DOHH2 (cell line): ENCODE measurements around the gene LPIN3.

Experiments
- H3F3A ChIP-seq: fragments of 200-600 bp; sonication (generic), shearing (Covaris generic); 2 replicates; pipeline ENCODE4 v1.6.0; 2016; ENCODE audit warnings: antibody characterized with exemption, mild to moderate bottlenecking; ENCODE audit not compliant: control insufficient read depth, insufficient read depth
- H3K27ac ChIP-seq: fragments of 200-600 bp; sonication (generic); 2 replicates; pipeline ENCODE4 v1.5.1; 2014; ENCODE audit warnings: low read depth, mild to moderate bottlenecking, low read length, moderate library complexity
- H3K27me3 ChIP-seq: fragments of 200-600 bp; sonication (generic); 2 replicates; pipeline ENCODE4 v1.6.1; 2014; ENCODE audit warnings: mild to moderate bottlenecking, low read length, mixed read lengths; ENCODE audit not compliant: control insufficient read depth
- H3K36me3 ChIP-seq: fragments of 200-600 bp; sonication (generic); 2 replicates; pipeline ENCODE4 v1.6.1; 2014; ENCODE audit warnings: mild to moderate bottlenecking, low read length, moderate library complexity, mixed read lengths; ENCODE audit not compliant: control insufficient read depth
- H3K4me1 ChIP-seq: fragments of 200-600 bp; sonication (generic); 2 replicates; pipeline ENCODE4 v1.6.1; 2014; ENCODE audit warnings: mild to moderate bottlenecking, low read length, mixed read lengths; ENCODE audit not compliant: control insufficient read depth
- H3K4me2 ChIP-seq: fragments of 200-600 bp; sonication (generic); 2 replicates; pipeline ENCODE4 v1.6.0; 2014; ENCODE audit warnings: mild to moderate bottlenecking, low read length, moderate library complexity
- H3K4me3 ChIP-seq: fragments of 200-600 bp; sonication (generic); 2 replicates; pipeline ENCODE4 v1.5.1; 2014; ENCODE audit warnings: mild to moderate bottlenecking, low read length, mixed read lengths
- H3K79me2 ChIP-seq: fragments of 200-600 bp; sonication (generic); 2 replicates; pipeline ENCODE4 v1.6.1; 2014; ENCODE audit warnings: mild to moderate bottlenecking, low read length, mixed read lengths; ENCODE audit not compliant: control insufficient read depth
- H3K9me2 ChIP-seq: fragments of 200-600 bp; sonication (generic); replicated peaks from 2 replicates; pipeline ENCODE4 v1.6.1; 2014; ENCODE audit warnings: mild to moderate bottlenecking, low read length, mixed read lengths; ENCODE audit not compliant: control insufficient read depth
- H3K9me3 ChIP-seq: fragments of 200-600 bp; sonication (generic); 2 replicates; pipeline ENCODE4 v1.6.1; 2014; ENCODE audit warnings: antibody characterized with exemption, low read length, mixed read lengths; ENCODE audit not compliant: control insufficient read depth, insufficient read depth
- H4K20me1 ChIP-seq: fragments of 200-600 bp; sonication (generic); 2 replicates; pipeline ENCODE4 v1.6.0; 2014; ENCODE audit warnings: low read depth, mild to moderate bottlenecking, antibody characterized with exemption, low read length, moderate library complexity; ENCODE audit not compliant: control insufficient read depth, insufficient read depth
- EZH2phosphoT487 ChIP-seq: fragments of 200-600 bp; sonication (generic); IDR thresholded peaks from 2 replicates; pipeline ENCODE4 v1.6.1; 2017; ENCODE audit warnings: borderline replicate concordance, mild to moderate bottlenecking, antibody characterized with exemption, low read length, moderate library complexity, mixed read lengths
- TF ChIP-seq, protein P1 (sequence below): fragments of 200-600 bp; sonication (generic); IDR thresholded peaks from one replicate; pipeline ENCODE4 v1.5.1; 2014; ENCODE audit warnings: antibody characterized with exemption, mild to moderate bottlenecking, low read depth, low read length; ENCODE audit not compliant: poor library complexity, severe bottlenecking

LPIN3 gene

GRCh38 chr20:41314386-41314785 is 26.2 kb upstream of the LPIN3 start:
- H3K9me2 ChIP-seq: no peaks in the 10 kb centered on the region
- no peaks in the 10 kb centered on the region for H3K9me3 ChIP-seq
- H3K36me3 ChIP-seq: peaks cover 5% of the 10 kb centered on the region
- H3K4me1 ChIP-seq: peaks cover 22% of the 10 kb centered on the region
- H3K4me3 ChIP-seq: no peak overlapping the region
- TF ChIP-seq EZH2phosphoT487: no peak
- TF ChIP-seq, protein P1, sequence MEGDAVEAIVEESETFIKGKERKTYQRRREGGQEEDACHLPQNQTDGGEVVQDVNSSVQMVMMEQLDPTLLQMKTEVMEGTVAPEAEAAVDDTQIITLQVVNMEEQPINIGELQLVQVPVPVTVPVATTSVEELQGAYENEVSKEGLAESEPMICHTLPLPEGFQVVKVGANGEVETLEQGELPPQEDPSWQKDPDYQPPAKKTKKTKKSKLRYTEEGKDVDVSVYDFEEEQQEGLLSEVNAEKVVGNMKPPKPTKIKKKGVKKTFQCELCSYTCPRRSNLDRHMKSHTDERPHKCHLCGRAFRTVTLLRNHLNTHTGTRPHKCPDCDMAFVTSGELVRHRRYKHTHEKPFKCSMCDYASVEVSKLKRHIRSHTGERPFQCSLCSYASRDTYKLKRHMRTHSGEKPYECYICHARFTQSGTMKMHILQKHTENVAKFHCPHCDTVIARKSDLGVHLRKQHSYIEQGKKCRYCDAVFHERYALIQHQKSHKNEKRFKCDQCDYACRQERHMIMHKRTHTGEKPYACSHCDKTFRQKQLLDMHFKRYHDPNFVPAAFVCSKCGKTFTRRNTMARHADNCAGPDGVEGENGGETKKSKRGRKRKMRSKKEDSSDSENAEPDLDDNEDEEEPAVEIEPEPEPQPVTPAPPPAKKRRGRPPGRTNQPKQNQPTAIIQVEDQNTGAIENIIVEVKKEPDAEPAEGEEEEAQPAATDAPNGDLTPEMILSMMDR: no peak
- no peaks in the 10 kb centered on the region for H3K27me3 ChIP-seq
- no peaks in the 10 kb centered on the region for H4K20me1 ChIP-seq
- peaks cover 51% of the 10 kb centered on the region for H3K79me2 ChIP-seq
- H3K27ac ChIP-seq: no peak overlapping the region
- H3F3A ChIP-seq: peaks cover 5% of the 10 kb centered on the region
- no peak overlapping the region for H3K4me2 ChIP-seq

DNA sequence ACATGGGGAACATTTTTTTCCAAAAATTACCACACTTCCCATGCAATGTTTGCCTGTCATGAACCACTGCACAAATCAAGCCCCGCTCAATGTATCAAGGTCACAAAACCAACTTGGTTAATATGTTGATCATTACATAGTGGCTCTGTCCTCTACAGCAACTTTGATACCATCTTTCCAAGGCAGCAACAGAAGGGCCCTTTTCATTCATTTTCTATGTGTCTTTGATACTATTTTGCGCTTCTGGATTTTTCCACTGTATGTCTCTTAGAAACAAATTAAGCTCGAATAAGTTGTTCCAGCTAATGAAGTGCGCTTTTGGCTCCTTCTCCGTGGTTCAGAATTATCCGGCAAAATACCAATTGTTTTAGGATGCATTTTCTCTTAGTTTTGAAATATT is 24.6 kb upstream of the LPIN3 start:
- peaks cover 46% of the 10 kb centered on the region for H3K79me2 ChIP-seq
- H3K9me3 ChIP-seq: no peaks in the 10 kb centered on the region
- TF ChIP-seq, protein P1: no peak
- no peak for TF ChIP-seq EZH2phosphoT487
- H3K4me3 ChIP-seq: peak overlapping the region; percentile 91
- peaks cover 5% of the 10 kb centered on the region for H3F3A ChIP-seq
- H3K36me3 ChIP-seq: peaks cover 5% of the 10 kb centered on the region
- peaks cover 22% of the 10 kb centered on the region for H3K4me1 ChIP-seq
- no peaks in the 10 kb centered on the region for H4K20me1 ChIP-seq
- peak overlapping the region; percentile 98 for H3K4me2 ChIP-seq
- H3K9me2 ChIP-seq: no peaks in the 10 kb centered on the region
- no peaks in the 10 kb centered on the region for H3K27me3 ChIP-seq
- H3K27ac ChIP-seq: no peak overlapping the region

GRCh38 chr20:41316602-41317545 is 23.7 kb upstream of the LPIN3 start:
- H3K79me2 ChIP-seq: peaks cover 43% of the 10 kb centered on the region
- H3K9me2 ChIP-seq: no peaks in the 10 kb centered on the region
- peak overlapping the region; percentile 98 for H3K4me2 ChIP-seq
- H3F3A ChIP-seq: peaks cover 5% of the 10 kb centered on the region
- peak overlapping the region; percentile 32 for H3K27ac ChIP-seq
- H3K4me3 ChIP-seq: peak overlapping the region; percentile 91
- no peaks in the 10 kb centered on the region for H4K20me1 ChIP-seq
- TF ChIP-seq, protein P1: no peak
- no peak for TF ChIP-seq EZH2phosphoT487
- H3K9me3 ChIP-seq: no peaks in the 10 kb centered on the region
- peaks cover 22% of the 10 kb centered on the region for H3K4me1 ChIP-seq
- peaks cover 5% of the 10 kb centered on the region for H3K36me3 ChIP-seq
- no peaks in the 10 kb centered on the region for H3K27me3 ChIP-seq
